HFF-Myc (cell line): Measurements from ENCODE around the gene LIME1.

ENCODE experiments used
- DNase-seq: peaks from one replicate; pipeline ENCODE4 v3.0.0-alpha.2; 2011; ENCODE audit warnings: low read depth; ENCODE audit errors: extremely low read depth
- H3K4me3 ChIP-seq: replicated peaks from 2 replicates; pipeline ENCODE4 v1.5.1; 2011; ENCODE audit warnings: low read depth, mild to moderate bottlenecking, control low read depth, low read length
- CTCF ChIP-seq: IDR thresholded peaks from 2 replicates; pipeline ENCODE4 v1.5.1; 2012; ENCODE audit warnings: mild to moderate bottlenecking, low read depth, low read length, control low read depth; ENCODE audit errors: missing control alignments

Gene LIME1

GRCh38 chr20:63742381-63743024, 6.0 kb downstream of the LIME1 start:
- TF ChIP-seq CTCF = no peak
- no peak for DNase-seq

GRCh38 chr20:63743210-63743970, 6.9 kb downstream of the LIME1 start:
- H3K4me3 ChIP-seq = no peak overlapping the region
- no peak for TF ChIP-seq CTCF
- DNase-seq = no peak

More at GRCh38 chr20:63742381-63743024, 6.0 kb downstream of the LIME1 start:
- H3K4me3 ChIP-seq = peak overlapping the region; percentile 63

- no peak for TF ChIP-seq CTCF
- no peak for DNase-seq
- H3K4me3 ChIP-seq = no peak overlapping the region
Observed at GRCh38 chr20:63744158-63744557, 7.7 kb downstream of the LIME1 start.

- TF ChIP-seq CTCF = no peak
- DNase-seq = no peak
- no peak overlapping the region for H3K4me3 ChIP-seq
Observed at GRCh38 chr20:63744574-63745423, 8.3 kb downstream of the LIME1 start.

GRCh38 chr20:63745424-63745805, 9.0 kb downstream of the LIME1 start:
- no peak for TF ChIP-seq CTCF
- no peak for DNase-seq
- H3K4me3 ChIP-seq = no peak overlapping the region

GRCh38 chr20:63745961-63746731, 9.7 kb downstream of the LIME1 start:
- TF ChIP-seq CTCF = no peak
- H3K4me3 ChIP-seq = no peak overlapping the region
- no peak for DNase-seq
